ENCODE data around the gene SMC1A. TPM values are rescaled to one million over a fixed set of nuclear protein-coding genes. Genes with fewer than 3 reads are reported as not detected.

SMC1A gene
- total RNA-seq, 1 experiment from 2014 or later = 89.3 TPM

- Mint-ChIP-seq H3K4me1 (peaks cover 4% of the 10 kb centered on the region), H3K36me3 (no peaks in the 10 kb centered on the region), H3K9me3 (no peaks in the 10 kb centered on the region), H3K4me3 (peak overlapping the region; percentile 69), H3K27me3 (ENCODE audit: low read depth) (peaks cover 21% of the 10 kb centered on the region), H3K27ac (no peak overlapping the region)
- ChIA-PET CTCF (interaction anchor here (0.6 to 2.2 kb wide), 2 partner anchors 39 to 113 kb away, joined by 3 to 14 read pairs; no protein-coding TSS in a partner anchor), POLR2A (no interaction called here)
- TF ChIP-seq EMX1 (CRISPR knock-in tag; IDR thresholded peaks at IDR 0.05) = no peak
- TF ChIP-seq IRF1 (CRISPR knock-in tag; IDR thresholded peaks at IDR 0.05) = no peak
- no peak for TF ChIP-seq MAX (CRISPR knock-in tag; IDR thresholded peaks at IDR 0.05)
- no peak for TF ChIP-seq ZNF425 (CRISPR knock-in tag; conservative IDR thresholded peaks at IDR 0.05)
- no peak for TF ChIP-seq AR (CRISPR knock-in tag; IDR thresholded peaks at IDR 0.05)
- TF ChIP-seq NR3C1 (CRISPR knock-in tag; conservative IDR thresholded peaks at IDR 0.05; ENCODE audit: low read depth) = no peak
- no peak for TF ChIP-seq ZNF423 (CRISPR knock-in tag; IDR thresholded peaks at IDR 0.05)
- no peak for TF ChIP-seq E2F1 (CRISPR knock-in tag; IDR thresholded peaks at IDR 0.05)
- TF ChIP-seq FOXP4 (CRISPR knock-in tag; IDR thresholded peaks at IDR 0.05) = no peak
- no peak for TF ChIP-seq CREB1 (CRISPR knock-in tag; IDR thresholded peaks at IDR 0.05)
- no peak for TF ChIP-seq PRDM15 (CRISPR knock-in tag; IDR thresholded peaks at IDR 0.05)
- no peak for TF ChIP-seq ETV6 (CRISPR knock-in tag; IDR thresholded peaks at IDR 0.05)
- no peak for TF ChIP-seq TP53 (CRISPR knock-in tag; IDR thresholded peaks at IDR 0.05)
- TF ChIP-seq FOXJ3 (CRISPR knock-in tag; IDR thresholded peaks at IDR 0.05; ENCODE audit: borderline replicate concordance) = no peak
- no peak for TF ChIP-seq CDX4 (CRISPR knock-in tag; IDR thresholded peaks at IDR 0.05; ENCODE audit: borderline replicate concordance)
- DNase-seq (ENCODE audit: low spot score) (peak; percentile 82), ATAC-seq (peak; percentile 91)
These were observed 19.3 kb upstream of the SMC1A start for GRCh38 chrX:53441531-53442321.

Measured in WTC11 (cell line).